GM12874 (cell line): Measurements from ENCODE around the gene PHKG2.

Experiments
- CTCF ChIP-seq: IDR thresholded peaks from 2 replicates; pipeline ENCODE4 v1.5.1; 2011; ENCODE audit warnings: low read depth, mild to moderate bottlenecking, control low read depth, low read length, moderate library complexity; ENCODE audit not compliant: insufficient read depth

Gene PHKG2

GRCh38 chr16:30743716-30744115, 4.5 kb upstream of the PHKG2 start:
- no peak for TF ChIP-seq CTCF

GRCh38 chr16:30744183-30744582, 4.0 kb upstream of the PHKG2 start:
- TF ChIP-seq CTCF, result no peak

GRCh38 chr16:30745082-30745481, 3.1 kb upstream of the PHKG2 start:
- TF ChIP-seq CTCF, result no peak

- TF ChIP-seq CTCF, result no peak
These were observed 1.5 kb upstream of the PHKG2 start for GRCh38 chr16:30746638-30747175.

GRCh38 chr16:30747331-30747730, 894 bp upstream of the PHKG2 start:
- no peak for TF ChIP-seq CTCF

- no peak for TF ChIP-seq CTCF
These were observed 615 bp downstream of the PHKG2 start for GRCh38 chr16:30748634-30749445.

- no peak for TF ChIP-seq CTCF
These were observed 2.0 kb downstream of the PHKG2 start for GRCh38 chr16:30750201-30750600.
